Uterus (tissue), 4 donors: ENCODE measurements around the gene EAF1. TPM values are rescaled to one million over a fixed set of nuclear protein-coding genes. Genes with fewer than 3 reads are reported as not detected.
A peak's percentile ranks its signal among the peaks of the same experiment; 100 is the strongest.

ENCODE experiments used
- DNase-seq, 2 donors: peaks; one replicate each; pipeline ENCODE4 v3.0.0-alpha.2; 2019 to 2020
- H3K27ac ChIP-seq, 2 donors: fragments of 200-600 bp; sonication (generic); 1 replicate in 1 of 2; 2 replicates in 1 of 2; pipeline ENCODE4 v1.5.1; 2016 to 2018
- H3K27me3 ChIP-seq, 2 donors: fragments of 200-600 bp; sonication (generic); one replicate each; pipeline ENCODE4 v1.5.1; 2018 to 2019; ENCODE audit warnings: control low read depth in 1 of 2
- H3K36me3 ChIP-seq, 2 donors: fragments of 200-600 bp; sonication (generic); one replicate each; pipeline ENCODE4 v1.5.1; 2019; ENCODE audit warnings: control low read depth in 1 of 2
- H3K4me1 ChIP-seq, 2 donors: fragments of 200-600 bp; sonication (generic); one replicate each; pipeline ENCODE4 v1.5.1; 2018 to 2019; ENCODE audit warnings: control low read depth in 1 of 2
- H3K4me3 ChIP-seq, 2 donors: fragments of 200-600 bp; sonication (generic); 1 replicate in 1 of 2; 2 replicates in 1 of 2; pipeline ENCODE4 v1.5.1; 2018 to 2019; ENCODE audit warnings: mild to moderate bottlenecking in 1 of 2
- H3K9me3 ChIP-seq, 2 donors: fragments of 200-600 bp; sonication (generic); one replicate each; pipeline ENCODE4 v1.5.1; 2019; ENCODE audit warnings: control low read depth in 1 of 2
- POLR2A ChIP-seq, 2 donors: fragments of 450-650 bp; IDR thresholded peaks; one replicate each; pipeline ENCODE4 v1.6.1; 2016; ENCODE audit warnings: antibody characterized with exemption in 2 of 2, mild to moderate bottlenecking in 1 of 2, moderate library complexity in 1 of 2
- intact Hi-C: fragments of 100-400 bp; cut with DNase I; formaldehyde crosslinking; loops from one replicate; pipeline ENCODE4 v1.15.1; 2023; ENCODE audit warnings: low total_unique reads
- total RNA-seq, 4 donors: library from RNA; depleted of rRNA in 3 of 4; stranded (reverse); fragments of >200 nt in 3 of 4; gene quantifications; one replicate each; pipeline versions ENCODE4 v1.1.0 to v1.2.4, GENCODE V29; 2014 to 2023
- TF ChIP-seq, protein P1 (sequence below), 4 experiments: fragments of 200-600 bp in 2 of 4; fragments of 450-650 bp in 2 of 4; sonication (generic) in 2 of 4; IDR thresholded peaks; one replicate each; pipeline ENCODE4 v1.5.1; 2016 to 2019; ENCODE audit warnings: antibody characterized with exemption in 4 of 4, mild to moderate bottlenecking in 2 of 4, moderate library complexity in 1 of 4
- donor health status: DM: yes; HTN: yes; CAD: no.

The EAF1 gene
- total RNA-seq, 4 donors from 2014 or later: 2.3 to 18.3 (median 15.6) TPM

DNA sequence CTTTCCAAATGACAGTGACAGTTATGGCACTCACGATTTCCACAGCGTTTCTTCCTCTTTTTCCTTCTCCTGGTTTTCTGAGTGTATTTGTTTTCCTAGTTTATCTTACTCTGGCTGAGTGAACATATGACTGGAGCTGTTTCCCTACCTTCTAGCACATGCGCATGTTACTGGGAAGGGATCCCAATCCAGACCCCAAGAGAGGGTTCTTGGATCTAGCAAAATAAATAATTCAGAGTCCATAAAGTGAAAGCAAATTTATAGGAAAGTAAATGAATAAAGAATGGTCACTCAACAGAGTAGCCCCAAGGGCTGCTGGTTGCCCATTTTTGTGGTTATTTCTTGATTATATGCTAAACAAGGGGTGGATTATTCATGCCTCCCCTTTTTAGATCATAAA, 23.9 kb upstream of the EAF1 start:
- Histone ChIP-seq H3K36me3 (no peaks in the 10 kb centered on the region), H3K27me3 (no peaks in the 10 kb centered on the region), H3K4me1 (no peaks in the 10 kb centered on the region), H3K4me3 (no peak overlapping the region), H3K27ac (no peak overlapping the region), H3K9me3 (no peaks in the 10 kb centered on the region)
- TF ChIP-seq, protein P1, sequence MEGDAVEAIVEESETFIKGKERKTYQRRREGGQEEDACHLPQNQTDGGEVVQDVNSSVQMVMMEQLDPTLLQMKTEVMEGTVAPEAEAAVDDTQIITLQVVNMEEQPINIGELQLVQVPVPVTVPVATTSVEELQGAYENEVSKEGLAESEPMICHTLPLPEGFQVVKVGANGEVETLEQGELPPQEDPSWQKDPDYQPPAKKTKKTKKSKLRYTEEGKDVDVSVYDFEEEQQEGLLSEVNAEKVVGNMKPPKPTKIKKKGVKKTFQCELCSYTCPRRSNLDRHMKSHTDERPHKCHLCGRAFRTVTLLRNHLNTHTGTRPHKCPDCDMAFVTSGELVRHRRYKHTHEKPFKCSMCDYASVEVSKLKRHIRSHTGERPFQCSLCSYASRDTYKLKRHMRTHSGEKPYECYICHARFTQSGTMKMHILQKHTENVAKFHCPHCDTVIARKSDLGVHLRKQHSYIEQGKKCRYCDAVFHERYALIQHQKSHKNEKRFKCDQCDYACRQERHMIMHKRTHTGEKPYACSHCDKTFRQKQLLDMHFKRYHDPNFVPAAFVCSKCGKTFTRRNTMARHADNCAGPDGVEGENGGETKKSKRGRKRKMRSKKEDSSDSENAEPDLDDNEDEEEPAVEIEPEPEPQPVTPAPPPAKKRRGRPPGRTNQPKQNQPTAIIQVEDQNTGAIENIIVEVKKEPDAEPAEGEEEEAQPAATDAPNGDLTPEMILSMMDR (IDR thresholded peaks at IDR 0.05): no peak
- no peak for TF ChIP-seq POLR2A (IDR thresholded peaks at IDR 0.05)
- intact Hi-C loops: no loop called here
- DNase-seq: no peak

- intact Hi-C loops: no loop called here
- no peaks in the 10 kb centered on the region for H3K36me3 ChIP-seq
- H3K27ac ChIP-seq: no peak overlapping the region
- no peaks in the 10 kb centered on the region for H3K27me3 ChIP-seq
- no peaks in the 10 kb centered on the region for H3K4me1 ChIP-seq
- no peak for DNase-seq
- no peaks in the 10 kb centered on the region for H3K9me3 ChIP-seq
- TF ChIP-seq, protein P1 (IDR thresholded peaks at IDR 0.05): no peak
- TF ChIP-seq POLR2A (IDR thresholded peaks at IDR 0.05): no peak
- no peak overlapping the region for H3K4me3 ChIP-seq
Measured at GRCh38 chr3:15403965-15404364, 23.4 kb upstream of the EAF1 start.

DNA sequence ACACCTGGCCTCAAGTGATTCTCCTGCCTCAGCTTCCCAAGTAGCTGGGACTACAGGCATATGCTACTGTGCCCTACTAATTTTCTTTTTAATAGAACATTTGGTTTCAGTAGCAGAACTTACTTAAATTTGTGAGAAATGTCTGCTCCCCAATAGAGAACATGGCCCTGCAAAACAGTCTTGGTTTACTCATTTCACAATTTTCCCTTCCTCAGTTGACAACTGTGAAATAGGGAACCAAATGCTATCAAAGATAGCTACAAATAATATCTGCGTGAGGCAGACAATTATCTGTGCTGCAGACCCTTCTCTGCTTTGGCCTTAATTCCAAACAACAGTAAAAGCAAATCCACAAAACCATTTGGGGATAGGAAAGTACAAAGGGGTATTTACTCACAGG, 22.6 kb upstream of the EAF1 start:
- intact Hi-C loops: no loop called here
- Histone ChIP-seq H3K4me1 (no peaks in the 10 kb centered on the region), H3K36me3 (no peaks in the 10 kb centered on the region), H3K27ac (no peak overlapping the region), H3K4me3 (no peak overlapping the region), H3K27me3 (no peaks in the 10 kb centered on the region), H3K9me3 (no peaks in the 10 kb centered on the region)
- no peak for DNase-seq
- TF ChIP-seq POLR2A (IDR thresholded peaks at IDR 0.05): no peak
- TF ChIP-seq, protein P1 (IDR thresholded peaks at IDR 0.05): no peak

- intact Hi-C loops: no loop called here
- Histone ChIP-seq H3K4me1 (no peaks in the 10 kb centered on the region), H3K36me3 (no peaks in the 10 kb centered on the region), H3K27me3 (no peaks in the 10 kb centered on the region), H3K4me3 (no peak overlapping the region), H3K27ac (no peak overlapping the region), H3K9me3 (no peaks in the 10 kb centered on the region)
- TF ChIP-seq POLR2A (IDR thresholded peaks at IDR 0.05): no peak
- TF ChIP-seq, protein P1 (IDR thresholded peaks at IDR 0.05): peak; percentile 57 to 77 (median 66)
- DNase-seq: peak in 1 of 2 donors; percentile 34
Measured at GRCh38 chr3:15405448-15406050, 21.8 kb upstream of the EAF1 start.

DNA sequence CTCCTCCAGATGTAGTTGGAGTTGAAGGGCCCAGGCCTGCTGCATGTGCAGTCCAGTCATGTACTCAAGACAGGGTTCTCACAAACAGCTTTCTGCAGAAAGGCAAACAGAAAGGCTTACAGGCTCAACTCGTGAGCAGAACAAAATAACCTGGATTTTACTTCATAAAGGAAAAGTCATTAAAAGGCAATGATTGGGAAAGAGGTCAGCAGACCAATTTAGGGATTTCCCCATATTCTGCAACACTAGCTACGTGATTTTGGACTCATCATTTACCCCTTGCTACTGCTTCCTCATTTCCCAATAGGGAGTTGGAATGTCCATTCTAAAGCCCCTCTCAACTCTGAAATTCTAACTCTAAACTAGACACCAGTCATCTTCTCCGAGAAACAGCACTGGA, 18.2 kb upstream of the EAF1 start:
- Histone ChIP-seq H3K27ac (no peak overlapping the region), H3K4me3 (no peak overlapping the region), H3K4me1 (no peaks in the 10 kb centered on the region), H3K27me3 (no peaks in the 10 kb centered on the region), H3K9me3 (no peaks in the 10 kb centered on the region), H3K36me3 (no peaks in the 10 kb centered on the region)
- TF ChIP-seq, protein P1 (IDR thresholded peaks at IDR 0.05): no peak
- TF ChIP-seq POLR2A (IDR thresholded peaks at IDR 0.05): no peak
- DNase-seq: no peak
- intact Hi-C loops: no loop called here
